GM21529 (cell line): ENCODE data around the gene ZNF260.
A peak's percentile ranks its signal among the peaks of the same experiment; 100 is the strongest.
"Not testable (repeated sequence)": the region's sequence is repeated elsewhere in the genome, so short reads cannot be mapped to it uniquely, and the experiment has no call there.

Source experiments
- ATAC-seq: cut with Tn5 transposase; IDR thresholded peaks from one replicate; pipeline ENCODE4 v1.9.1; 2021; ENCODE audit not compliant: unreplicated experiment

Gene ZNF260

DNA sequence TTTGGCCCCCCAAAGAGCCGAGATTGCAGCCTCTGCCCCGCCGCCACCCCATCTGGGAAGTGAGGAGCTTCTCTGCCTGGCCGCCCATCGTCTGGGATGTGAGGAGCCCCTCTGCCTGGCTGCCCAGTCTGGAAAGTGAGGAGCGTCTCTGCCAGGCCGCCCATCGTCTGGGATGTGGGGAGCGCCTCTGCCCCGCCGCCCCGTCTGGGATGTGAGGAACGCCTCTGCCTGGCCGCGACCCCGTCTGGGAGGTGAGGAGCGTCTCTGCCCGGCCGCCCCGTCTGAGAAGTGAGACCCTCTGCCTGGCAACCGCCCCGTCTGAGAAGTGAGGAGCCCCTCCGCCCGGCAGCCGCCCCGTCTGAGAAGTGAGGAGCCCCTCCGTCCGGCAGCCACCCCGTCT, 37.2 kb downstream of the ZNF260 start:
- ATAC-seq = not testable (repeated sequence)

DNA sequence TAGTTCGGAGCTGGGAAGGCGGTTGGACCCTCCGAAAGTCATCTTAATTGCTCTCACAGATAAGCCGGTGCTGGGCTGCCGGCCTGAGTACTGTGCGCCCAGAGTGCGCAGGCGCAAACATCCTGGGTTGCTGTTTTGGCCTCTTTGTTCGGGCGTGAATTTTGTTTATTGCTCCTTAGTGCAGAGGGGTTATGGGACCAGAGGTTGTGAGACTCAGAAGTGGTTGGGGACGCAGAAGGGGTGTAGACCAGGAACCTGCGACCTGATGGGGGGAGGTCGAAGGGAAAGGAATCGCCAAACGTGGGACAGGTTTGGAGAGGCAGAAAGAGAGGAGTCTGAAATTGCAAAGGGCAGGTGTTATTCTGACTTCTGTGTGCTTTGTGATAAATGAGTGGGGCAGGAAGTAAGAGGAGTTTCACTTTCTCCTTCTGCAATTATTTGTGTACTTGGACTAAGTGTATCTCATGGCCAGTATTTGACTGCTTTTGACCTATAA, 38.1 kb downstream of the ZNF260 start:
- peak; percentile 55 for ATAC-seq

DNA sequence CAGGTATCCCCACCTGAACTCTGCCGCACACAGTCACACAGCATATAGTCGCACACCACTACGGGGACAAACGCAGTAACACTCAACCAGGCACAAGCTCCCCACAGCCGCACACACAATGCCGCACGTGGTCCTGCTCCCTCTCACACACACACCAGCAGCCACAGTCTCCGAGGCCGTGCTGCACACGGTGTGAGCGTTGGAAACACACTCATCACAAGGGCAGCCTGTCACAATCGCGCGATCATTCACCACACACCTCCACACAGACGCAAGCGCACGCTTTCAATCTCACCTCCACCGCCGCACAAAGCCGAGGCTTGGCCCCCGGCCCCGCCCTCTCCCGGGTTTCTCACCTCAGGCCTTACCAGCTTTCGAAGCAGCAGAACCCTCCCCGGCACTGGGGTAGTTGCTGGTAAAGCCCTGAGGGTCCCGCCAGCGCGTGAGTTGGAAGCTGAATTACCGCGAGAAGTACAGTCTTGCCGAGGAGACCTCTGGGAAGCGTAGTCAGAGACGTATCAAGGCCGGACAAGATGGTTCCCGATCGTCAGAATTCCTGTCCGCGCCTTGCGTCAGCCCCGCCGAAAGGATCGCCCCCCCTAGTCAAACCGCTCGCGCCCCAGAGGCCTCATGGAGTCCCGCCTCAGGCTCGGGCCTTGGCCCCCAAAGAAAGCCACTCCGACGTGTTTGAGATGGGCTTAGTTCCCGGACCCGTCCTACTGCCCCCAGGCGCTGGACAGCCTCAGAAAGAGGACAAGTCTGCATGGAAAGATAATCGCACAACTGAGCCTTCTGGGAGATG, 38.8 kb downstream of the ZNF260 start, which contains the start of gene ZNF566:
ZNF566 (minus strand) TSS at position 444 of the 802 bp plus-strand sequence. CDS start 13,004 bp downstream, outside the sequence.
- peak; percentile 90 for ATAC-seq

DNA sequence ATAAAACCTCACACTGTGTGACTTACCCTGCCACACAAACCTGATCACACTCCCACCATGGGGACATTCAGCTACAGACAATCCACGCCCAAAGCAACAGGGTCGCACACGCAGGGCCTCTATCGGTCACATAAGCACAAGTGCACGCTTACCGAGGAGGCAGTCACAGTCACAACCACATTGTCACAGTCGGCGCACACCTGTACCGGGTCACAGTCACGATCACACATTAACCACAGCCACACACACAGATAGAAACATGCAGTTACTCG, 39.3 kb downstream of the ZNF260 start:
- ATAC-seq = peak; percentile 20

DNA sequence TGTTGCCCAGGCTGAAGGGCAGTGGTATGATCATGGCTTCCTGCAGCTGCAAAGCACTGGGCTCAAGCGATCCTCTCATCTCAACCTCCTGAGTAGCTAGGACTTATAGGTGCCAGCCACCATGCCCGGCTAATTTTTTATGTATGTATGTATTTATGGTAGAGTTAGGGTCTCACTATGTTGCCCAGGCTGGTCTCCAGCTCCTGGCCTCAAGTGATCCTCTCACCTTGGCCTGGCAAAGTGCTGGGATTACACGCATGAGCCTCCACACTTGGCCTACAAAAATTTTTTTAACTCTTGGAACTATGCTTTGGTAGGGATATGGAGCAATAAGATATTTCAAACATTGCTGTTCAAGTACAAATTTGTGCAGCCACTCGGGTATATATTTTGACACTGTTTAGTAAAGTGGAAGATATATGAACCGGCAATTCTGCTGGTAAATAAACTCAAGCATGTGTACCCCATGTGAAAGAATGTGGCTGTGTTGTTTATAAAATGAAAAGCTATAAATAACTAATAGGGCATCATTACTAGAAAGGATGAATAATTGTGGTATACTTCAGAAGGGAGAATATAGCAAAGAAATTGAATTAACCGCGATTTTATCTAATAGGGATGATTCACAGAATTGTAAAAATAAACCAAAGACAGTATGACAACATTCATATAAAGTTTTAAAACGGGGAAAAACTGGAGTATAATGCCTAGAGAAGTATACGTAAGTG, 39.8 kb downstream of the ZNF260 start:
- ATAC-seq = no peak

DNA sequence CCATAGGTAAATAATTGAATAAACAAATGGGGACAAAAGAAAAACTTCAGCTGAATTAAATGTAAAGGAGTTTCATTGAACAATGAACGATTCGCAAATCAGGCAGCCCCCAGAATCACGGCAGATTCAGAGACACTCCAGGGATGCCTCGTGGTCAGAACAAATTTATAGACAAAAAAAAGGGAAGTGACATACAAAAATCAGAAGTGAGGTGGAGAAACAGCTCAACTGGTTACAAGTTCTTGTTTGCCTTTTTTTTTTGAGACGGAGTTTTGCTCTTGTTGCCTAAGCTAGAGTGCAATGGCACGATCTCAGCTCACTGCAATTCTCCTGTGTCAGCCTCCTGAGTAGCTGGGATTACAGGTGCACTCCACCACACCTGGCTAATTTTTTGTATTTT, 44.4 kb downstream of the ZNF260 start:
- no peak for ATAC-seq

DNA sequence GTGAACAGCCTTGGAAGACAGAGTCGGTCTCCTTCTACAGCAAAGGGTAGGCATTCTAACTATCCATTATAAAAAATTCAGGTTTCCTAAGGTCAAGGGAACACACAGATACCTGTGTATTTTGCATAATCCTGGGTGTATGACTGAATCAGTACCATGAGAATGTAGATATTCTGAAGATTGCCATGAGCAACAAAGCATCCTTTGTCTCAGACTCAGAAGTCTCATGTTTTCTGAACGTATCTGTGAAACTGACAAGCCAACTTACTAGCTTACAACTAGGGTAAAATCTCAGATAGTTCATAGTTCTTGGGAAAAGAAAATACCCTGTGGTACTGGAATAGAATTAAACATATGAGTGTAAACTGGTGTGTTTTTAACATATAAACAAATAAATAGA, 45.2 kb downstream of the ZNF260 start:
- ATAC-seq = no peak
